Measurements from ENCODE around the gene ALG3. TPM values are rescaled to one million over a fixed set of nuclear protein-coding genes. Genes with fewer than 3 reads are reported as not detected.
A peak's percentile ranks its signal among the peaks of the same experiment; 100 is the strongest.

The ALG3 gene
- total and polyA plus RNA-seq, 2 of the 4 experiments (the other 2 are of a cell fraction), result 19.5 to 52.6 TPM

DNA sequence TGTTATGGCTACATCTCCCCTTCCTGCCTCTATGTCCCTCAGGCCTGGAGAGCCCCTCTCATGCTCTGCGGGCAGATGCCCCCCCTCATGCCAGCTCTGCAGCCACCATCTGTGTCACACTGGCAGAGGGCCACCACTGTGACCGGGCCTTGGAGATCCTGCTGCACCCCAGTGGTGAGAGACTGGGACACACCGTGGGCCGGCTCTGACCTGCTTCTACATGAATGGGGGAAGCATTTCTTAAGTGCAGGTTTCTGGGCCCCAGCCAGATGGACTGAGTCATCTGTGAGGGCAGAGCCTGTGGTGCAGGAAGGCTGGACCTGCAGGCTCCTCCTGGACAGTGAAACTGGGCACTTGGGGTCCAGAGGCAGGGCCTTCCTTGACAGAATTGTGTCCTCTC, 14.5 kb downstream of the ALG3 start:
- no peak overlapping the region for H2BK20ac ChIP-seq (ENCODE audit: low read depth, low read length)
- dilution Hi-C loops (cut with HindIII; ENCODE audit: low sequenced_read_pairs, unreplicated experiment), result no loop called here
- H4K91ac ChIP-seq (ENCODE audit: insufficient read depth, low read depth, low read length), result no peak overlapping the region
- CTCF ChIA-PET, result interaction anchor here (0.6 kb wide), 2 partner anchors 12 to 1353 kb away, joined by 4 to 9 read pairs; no protein-coding TSS in a partner anchor
- no peak overlapping the region for H3K4me2 ChIP-seq (ENCODE audit: low read depth, low read length)
- no peak overlapping the region for H3K4me3 ChIP-seq (ENCODE audit: insufficient read depth, low read depth, low read length)
- no peak overlapping the region for H3K27ac ChIP-seq (ENCODE audit: insufficient read depth, low read length)
- H3K9ac ChIP-seq (ENCODE audit: low read depth, low read length), result no peak overlapping the region
- no peak overlapping the region for H3K56ac ChIP-seq (ENCODE audit: extremely low read depth, insufficient read depth, low read length)
- H3K23ac ChIP-seq (ENCODE audit: low read depth, low read length), result no peak overlapping the region
- no peak overlapping the region for H3K14ac ChIP-seq (replicated peaks; ENCODE audit: low read depth, low read length)
- H3K4ac ChIP-seq (ENCODE audit: low read depth, low read length), result no peak overlapping the region
- no peak overlapping the region for H2AK5ac ChIP-seq (ENCODE audit: low read depth, low read length)
- H3K9me1 ChIP-seq (ENCODE audit: insufficient read depth, low read length), result 0 out of 2 replicates have a peak, but pooled peaks cover 3% of the 10 kb centered on the region
- H2BK15ac ChIP-seq (ENCODE audit: low read depth, low read length), result no peak overlapping the region
- DNase-seq (peak; percentile 83), ATAC-seq (ENCODE audit: low read depth) (peak; percentile 70)
- peaks cover 54% of the 10 kb centered on the region for H3K27me3 ChIP-seq (ENCODE audit: control insufficient read depth, insufficient read depth, low read length)
- H2BK5ac ChIP-seq (ENCODE audit: low read depth, low read length, poor library complexity, severe bottlenecking), result no peak overlapping the region
- no peaks in the 10 kb centered on the region for H3K79me1 ChIP-seq (ENCODE audit: low read depth in 1 of 2, low read length in 2 of 2)
- no peaks in the 10 kb centered on the region for H3K9me3 ChIP-seq (ENCODE audit: control insufficient read depth, insufficient read depth, low read length)
- H2AK9ac ChIP-seq (replicated peaks; ENCODE audit: low read depth, low read length, poor library complexity), result no peak overlapping the region
- POLR2A ChIA-PET (ENCODE audit: unreplicated experiment), result no interaction called here
- no peak overlapping the region for H3K18ac ChIP-seq (ENCODE audit: low read depth, low read length)
- no peak overlapping the region for H4K8ac ChIP-seq (ENCODE audit: low read depth in 2 of 2, low read length in 2 of 2)
- BruUV-seq (replicated peaks), result no TSS peak
- H2AFZ ChIP-seq (replicated peaks; ENCODE audit: low read length, poor library complexity), result no peak overlapping the region
- H3K36me3 ChIP-seq (ENCODE audit: control insufficient read depth, insufficient read depth, low read length), result no peaks in the 10 kb centered on the region
- intact Hi-C loops (cut with micrococcal nuclease), result no loop called here
- WGBS, 2 experiments (ENCODE audit: extremely low coverage in 2 of 2, insufficient read length in 1 of 2), result no CpG with 5 or more reads among the region's 4 CpGs
- in situ Hi-C loops (cut with MboI; ENCODE audit: low sequenced_read_pairs), result no loop called here
- no peaks in the 10 kb centered on the region; the same call in 1 of the 2 replicates for H4K20me1 ChIP-seq (ENCODE audit: insufficient read depth, low read length)
- no peak overlapping the region for H2BK120ac ChIP-seq (ENCODE audit: low read depth, low read length)
- H4K5ac ChIP-seq (ENCODE audit: low read depth, low read length), result no peak overlapping the region
- TF ChIP-seq CHD1 (IDR thresholded peaks at IDR 0.05; ENCODE audit: low read depth, low read length) (no peak), MXI1 (IDR thresholded peaks at IDR 0.05; ENCODE audit: borderline replicate concordance, low read depth, low read length) (no peak), MAZ (IDR thresholded peaks at IDR 0.05; ENCODE audit: borderline replicate concordance, low read depth, low read length) (no peak), SMC3 (IDR thresholded peaks at IDR 0.05; ENCODE audit: low read depth, low read length) (no peak), CEBPB (IDR thresholded peaks at IDR 0.05; ENCODE audit: low read depth, low read length) (no peak), MAFK (IDR thresholded peaks at IDR 0.05; ENCODE audit: low read depth, low read length) (no peak), CTCF (conservative IDR thresholded peaks at IDR 0.05; ENCODE audit: low read depth, low read length) (no peak; the same call in 1 of the 2 replicates), POLR2A (IDR thresholded peaks at IDR 0.05; ENCODE audit: low read depth, low read length) (no peak)
- TF ChIP-seq, protein P1, sequence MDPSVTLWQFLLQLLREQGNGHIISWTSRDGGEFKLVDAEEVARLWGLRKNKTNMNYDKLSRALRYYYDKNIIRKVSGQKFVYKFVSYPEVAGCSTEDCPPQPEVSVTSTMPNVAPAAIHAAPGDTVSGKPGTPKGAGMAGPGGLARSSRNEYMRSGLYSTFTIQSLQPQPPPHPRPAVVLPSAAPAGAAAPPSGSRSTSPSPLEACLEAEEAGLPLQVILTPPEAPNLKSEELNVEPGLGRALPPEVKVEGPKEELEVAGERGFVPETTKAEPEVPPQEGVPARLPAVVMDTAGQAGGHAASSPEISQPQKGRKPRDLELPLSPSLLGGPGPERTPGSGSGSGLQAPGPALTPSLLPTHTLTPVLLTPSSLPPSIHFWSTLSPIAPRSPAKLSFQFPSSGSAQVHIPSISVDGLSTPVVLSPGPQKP (IDR thresholded peaks at IDR 0.05; ENCODE audit: borderline replicate concordance, low read depth, low read length), result no peak
- no peaks in the 10 kb centered on the region; the same call in 1 of the 2 replicates for H3K4me1 ChIP-seq (ENCODE audit: control insufficient read depth, insufficient read depth, low read length)
